ENCODE data around the gene IFNK.
A peak's percentile ranks its signal among the peaks of the same experiment; 100 is the strongest.

Gene IFNK

GRCh38 chr9:27573634-27574590 lies 49.8 kb downstream of the IFNK start:
- DNase-seq: peak; percentile 99

All from COR-L47 (cell line).